Measurements from ENCODE around the gene ZNF649.
"Not testable (repeated sequence)": the region's sequence is repeated elsewhere in the genome, so short reads cannot be mapped to it uniquely, and the experiment has no call there.

Gene ZNF649

GRCh38 chr19:51915324-51915867, 10.6 kb upstream of the ZNF649 start:
- TF ChIP-seq CTCF (IDR thresholded peaks at IDR 0.05; ENCODE audit: extremely low read depth, insufficient read depth, missing control alignments): no peak
- in situ Hi-C loops (cut with MboI; ENCODE audit: low pct_unique_long_range_greater_than_20kb, low sequenced_read_pairs, unreplicated experiment): no loop called here
- DNase-seq (ENCODE audit: low spot score): no peak

- in situ Hi-C loops (cut with MboI; ENCODE audit: low pct_unique_long_range_greater_than_20kb, low sequenced_read_pairs, unreplicated experiment); DNase-seq (ENCODE audit: low spot score): not testable (repeated sequence)
Measured at GRCh38 chr19:51907981-51908380, 3.2 kb upstream of the ZNF649 start.

GRCh38 chr19:51906108-51906507, 1.3 kb upstream of the ZNF649 start:
- DNase-seq (ENCODE audit: low spot score); in situ Hi-C loops (cut with MboI; ENCODE audit: low pct_unique_long_range_greater_than_20kb, low sequenced_read_pairs, unreplicated experiment): not testable (repeated sequence)

- in situ Hi-C loops (cut with MboI; ENCODE audit: low pct_unique_long_range_greater_than_20kb, low sequenced_read_pairs, unreplicated experiment); DNase-seq (ENCODE audit: low spot score): not testable (repeated sequence)
Measured at GRCh38 chr19:51905639-51906038, 822 bp upstream of the ZNF649 start.

- DNase-seq (ENCODE audit: low spot score): no peak
- in situ Hi-C loops (cut with MboI; ENCODE audit: low pct_unique_long_range_greater_than_20kb, low sequenced_read_pairs, unreplicated experiment): no loop called here
- TF ChIP-seq CTCF (IDR thresholded peaks at IDR 0.05; ENCODE audit: extremely low read depth, insufficient read depth, missing control alignments): no peak
Measured at GRCh38 chr19:51905206-51905605, 389 bp upstream of the ZNF649 start.

GRCh38 chr19:51903192-51903591, 1.6 kb downstream of the ZNF649 start:
- no peak for DNase-seq (ENCODE audit: low spot score)
- no peak for TF ChIP-seq CTCF (IDR thresholded peaks at IDR 0.05; ENCODE audit: extremely low read depth, insufficient read depth, missing control alignments)
- in situ Hi-C loops (cut with MboI; ENCODE audit: low pct_unique_long_range_greater_than_20kb, low sequenced_read_pairs, unreplicated experiment): no loop called here

GRCh38 chr19:51901860-51902259, 3.0 kb downstream of the ZNF649 start:
- DNase-seq (ENCODE audit: low spot score): no peak
- in situ Hi-C loops (cut with MboI; ENCODE audit: low pct_unique_long_range_greater_than_20kb, low sequenced_read_pairs, unreplicated experiment): no loop called here
- TF ChIP-seq CTCF (IDR thresholded peaks at IDR 0.05; ENCODE audit: extremely low read depth, insufficient read depth, missing control alignments): no peak

GRCh38 chr19:51891193-51891747, 13.5 kb downstream of the ZNF649 start:
- DNase-seq (ENCODE audit: low spot score): no peak
- in situ Hi-C loops (cut with MboI; ENCODE audit: low pct_unique_long_range_greater_than_20kb, low sequenced_read_pairs, unreplicated experiment): no loop called here
- TF ChIP-seq CTCF (IDR thresholded peaks at IDR 0.05; ENCODE audit: extremely low read depth, insufficient read depth, missing control alignments): no peak
